Activated CD8-positive, alpha-beta T cell treated with anti-CD3 and anti-CD28 coated beads for 36 hours (primary cell): Measurements from ENCODE around the gene MAPKAP1. TPM values are rescaled to one million over a fixed set of nuclear protein-coding genes. Genes with fewer than 3 reads are reported as not detected.
"Not testable (repeated sequence)": the region's sequence is repeated elsewhere in the genome, so short reads cannot be mapped to it uniquely, and the experiment has no call there.

Source experiments
- ATAC-seq: fragments of 200-7000 bp; cut with Tn5 transposase; one replicate; pipeline ENCODE4 v1.10.0; 2021; ENCODE audit warnings: mild to moderate bottlenecking, moderate library complexity
- CTCF ChIA-PET: fragments of 350-600 bp; sonication (Branson Sonifier 250); formaldehyde crosslinking; loops from one replicate; lab custom pipeline; 2021; ENCODE audit warnings: antibody characterized with exemption; lab: Charles Lee
- POLR2A ChIA-PET: fragments of 350-600 bp; sonication (Branson Sonifier 250); formaldehyde crosslinking; loops from one replicate; lab custom pipeline; 2021; ENCODE audit warnings: antibody characterized with exemption; lab: Charles Lee
- DNase-seq: peaks from one replicate; pipeline ENCODE4 v3.0.0-alpha.2; 2020
- H3K27ac Mint-ChIP-seq: one replicate; pipeline ENCODE4 v1.8.0; 2021; ENCODE audit warnings: mild to moderate bottlenecking, mixed read lengths
- H3K27me3 Mint-ChIP-seq: one replicate; pipeline ENCODE4 v1.8.0; 2021; ENCODE audit warnings: mixed read lengths
- H3K36me3 Mint-ChIP-seq: one replicate; pipeline ENCODE4 v1.8.0; 2021; ENCODE audit warnings: low read depth, mixed read lengths
- H3K4me1 Mint-ChIP-seq: one replicate; pipeline ENCODE4 v1.8.0; 2021; ENCODE audit warnings: low read depth, mixed read lengths
- H3K4me3 Mint-ChIP-seq: one replicate; pipeline ENCODE4 v1.8.0; 2021; ENCODE audit warnings: mild to moderate bottlenecking, moderate library complexity, mixed read lengths
- H3K9me3 Mint-ChIP-seq: one replicate; pipeline ENCODE4 v1.8.0; 2021; ENCODE audit warnings: mixed read lengths
- CTCF ChIP-seq: fragments of 200-600 bp; IDR thresholded peaks from one replicate; pipeline ENCODE4 v1.8.0; 2022; ENCODE audit warnings: antibody characterized with exemption, mild to moderate bottlenecking
- intact Hi-C: fragments of 100-400 bp; cut with micrococcal nuclease; formaldehyde crosslinking; loops from one replicate; pipeline ENCODE4 v1.10.0; 2022
- total RNA-seq, 2 experiments: library from RNA; stranded (reverse); gene quantifications; one replicate each; pipeline ENCODE4 v1.2.3, GENCODE V29; 2021

The MAPKAP1 gene
- total RNA-seq, 2 experiments from 2014 or later = 58.8 to 62.4 TPM

- Mint-ChIP-seq H3K9me3 (peaks cover 3% of the 10 kb centered on the region), H3K27ac (peak overlapping the region; percentile 11), H3K36me3 (peaks cover 27% of the 10 kb centered on the region), H3K4me3 (no peak overlapping the region), H3K4me1 (peaks cover 27% of the 10 kb centered on the region), H3K27me3 (no peaks in the 10 kb centered on the region)
- ChIA-PET CTCF (no interaction called here), POLR2A (no interaction called here)
- ATAC-seq (no peak), DNase-seq (no peak)
- no peak for TF ChIP-seq CTCF
- intact Hi-C loops = no loop called here
Measured at GRCh38 chr9:125585503-125586171, 121.4 kb downstream of the MAPKAP1 start.

- no peaks in the 10 kb centered on the region for H3K27me3 Mint-ChIP-seq
- ChIA-PET POLR2A (no interaction called here), CTCF (interaction anchor here (1.6 kb wide), 1 partner anchor 22 kb away, joined by 5 read pairs; no protein-coding TSS in a partner anchor)
- ATAC-seq (no peak), DNase-seq (no peak)
- peaks cover 6% of the 10 kb centered on the region for H3K9me3 Mint-ChIP-seq
- no peaks in the 10 kb centered on the region for H3K4me1 Mint-ChIP-seq
- intact Hi-C loops = no loop called here
- no peak overlapping the region for H3K27ac Mint-ChIP-seq
- no peak overlapping the region for H3K4me3 Mint-ChIP-seq
- peaks cover 48% of the 10 kb centered on the region for H3K36me3 Mint-ChIP-seq
- no peak for TF ChIP-seq CTCF
Measured at GRCh38 chr9:125580701-125581286, 126.2 kb downstream of the MAPKAP1 start.

GRCh38 chr9:125579030-125579932 is 127.7 kb downstream of the MAPKAP1 start:
- no peak for ATAC-seq
- H3K4me3 Mint-ChIP-seq = no peak overlapping the region
- no peak for TF ChIP-seq CTCF
- no peak overlapping the region for H3K27ac Mint-ChIP-seq
- no peaks in the 10 kb centered on the region for H3K4me1 Mint-ChIP-seq
- peaks cover 50% of the 10 kb centered on the region for H3K36me3 Mint-ChIP-seq
- no peak for DNase-seq
- CTCF ChIA-PET = no interaction called here
- intact Hi-C loops = no loop called here
- H3K9me3 Mint-ChIP-seq = peaks cover 6% of the 10 kb centered on the region
- POLR2A ChIA-PET = no interaction called here
- H3K27me3 Mint-ChIP-seq = no peaks in the 10 kb centered on the region

GRCh38 chr9:125574126-125574877 is 132.7 kb downstream of the MAPKAP1 start:
- H3K4me3 Mint-ChIP-seq = no peak overlapping the region
- H3K36me3 Mint-ChIP-seq = peaks cover 45% of the 10 kb centered on the region
- no peak overlapping the region for H3K27ac Mint-ChIP-seq
- intact Hi-C loops = no loop called here
- DNase-seq (no peak), ATAC-seq (no peak)
- H3K4me1 Mint-ChIP-seq = no peaks in the 10 kb centered on the region
- H3K27me3 Mint-ChIP-seq = no peaks in the 10 kb centered on the region
- ChIA-PET CTCF (interaction anchor here (1.6 to 1.9 kb wide), 3 partner anchors 11 to 166 kb away, joined by 5 to 9 read pairs (median 5); no protein-coding TSS in a partner anchor), POLR2A (no interaction called here)
- H3K9me3 Mint-ChIP-seq = peaks cover 16% of the 10 kb centered on the region
- no peak for TF ChIP-seq CTCF

GRCh38 chr9:125572461-125572860 is 134.5 kb downstream of the MAPKAP1 start:
- peaks cover 16% of the 10 kb centered on the region for H3K9me3 Mint-ChIP-seq
- H3K27ac Mint-ChIP-seq, DNase-seq, H3K27me3 Mint-ChIP-seq, H3K4me3 Mint-ChIP-seq, H3K4me1 Mint-ChIP-seq, ATAC-seq, intact Hi-C loops: not testable (repeated sequence)
- ChIA-PET CTCF (interaction anchor here (1.6 kb wide), 1 partner anchor 14 kb away, joined by 6 read pairs; no protein-coding TSS in a partner anchor), POLR2A (interaction anchor here (1.1 kb wide), 1 partner anchor 10 kb away, joined by 3 read pairs; no protein-coding TSS in a partner anchor)
- peaks cover 43% of the 10 kb centered on the region for H3K36me3 Mint-ChIP-seq

GRCh38 chr9:125571824-125572223 is 135.2 kb downstream of the MAPKAP1 start:
- ATAC-seq, intact Hi-C loops, H3K4me1 Mint-ChIP-seq, H3K27me3 Mint-ChIP-seq, DNase-seq, H3K27ac Mint-ChIP-seq, H3K4me3 Mint-ChIP-seq: not testable (repeated sequence)
- ChIA-PET POLR2A (interaction anchor here (1.1 kb wide), 1 partner anchor 10 kb away, joined by 3 read pairs; no protein-coding TSS in a partner anchor), CTCF (interaction anchor here (1.6 kb wide), 1 partner anchor 13 kb away, joined by 6 read pairs; no protein-coding TSS in a partner anchor)
- H3K9me3 Mint-ChIP-seq = peaks cover 16% of the 10 kb centered on the region
- peaks cover 43% of the 10 kb centered on the region for H3K36me3 Mint-ChIP-seq
